ENCODE measurements around the gene LMTK2.

The LMTK2 gene

DNA sequence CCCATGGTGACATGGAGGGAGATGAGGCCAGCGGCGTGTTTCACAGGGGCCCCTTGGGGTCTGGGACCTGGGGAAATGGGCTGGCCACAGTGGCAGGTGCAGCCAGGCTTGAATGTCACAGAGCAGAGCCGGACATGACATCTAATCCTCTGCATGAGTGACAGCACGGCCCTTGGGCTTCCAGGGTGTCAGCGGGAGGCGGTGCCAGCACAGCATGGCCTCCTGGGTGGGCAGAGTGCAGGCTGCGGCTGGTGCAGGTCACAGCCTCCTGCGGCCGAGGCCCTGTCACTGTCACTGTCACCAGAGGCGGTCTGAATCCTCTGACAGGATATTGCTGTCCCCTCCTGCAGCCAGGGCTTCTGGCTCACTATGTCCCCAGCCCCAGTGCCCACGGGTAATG, 122.8 kb downstream of the LMTK2 start:
- Mint-ChIP-seq H3K4me1 (ENCODE audit: low read depth) (no peaks in the 10 kb centered on the region), H3K36me3 (ENCODE audit: low read depth) (peaks cover 56% of the 10 kb centered on the region), H3K27me3 (no peaks in the 10 kb centered on the region), H3K4me3 (no peak overlapping the region), H3K27ac (no peak overlapping the region), H3K9me3 (no peaks in the 10 kb centered on the region)
- DNase-seq = no peak

GRCh38 chr7:98229991-98230745, 123.5 kb downstream of the LMTK2 start:
- Mint-ChIP-seq H3K27ac (peak overlapping the region; percentile 26), H3K27me3 (no peaks in the 10 kb centered on the region), H3K9me3 (no peaks in the 10 kb centered on the region), H3K4me3 (no peak overlapping the region), H3K36me3 (ENCODE audit: low read depth) (peaks cover 63% of the 10 kb centered on the region), H3K4me1 (ENCODE audit: low read depth) (no peaks in the 10 kb centered on the region)
- DNase-seq = no peak

DNA sequence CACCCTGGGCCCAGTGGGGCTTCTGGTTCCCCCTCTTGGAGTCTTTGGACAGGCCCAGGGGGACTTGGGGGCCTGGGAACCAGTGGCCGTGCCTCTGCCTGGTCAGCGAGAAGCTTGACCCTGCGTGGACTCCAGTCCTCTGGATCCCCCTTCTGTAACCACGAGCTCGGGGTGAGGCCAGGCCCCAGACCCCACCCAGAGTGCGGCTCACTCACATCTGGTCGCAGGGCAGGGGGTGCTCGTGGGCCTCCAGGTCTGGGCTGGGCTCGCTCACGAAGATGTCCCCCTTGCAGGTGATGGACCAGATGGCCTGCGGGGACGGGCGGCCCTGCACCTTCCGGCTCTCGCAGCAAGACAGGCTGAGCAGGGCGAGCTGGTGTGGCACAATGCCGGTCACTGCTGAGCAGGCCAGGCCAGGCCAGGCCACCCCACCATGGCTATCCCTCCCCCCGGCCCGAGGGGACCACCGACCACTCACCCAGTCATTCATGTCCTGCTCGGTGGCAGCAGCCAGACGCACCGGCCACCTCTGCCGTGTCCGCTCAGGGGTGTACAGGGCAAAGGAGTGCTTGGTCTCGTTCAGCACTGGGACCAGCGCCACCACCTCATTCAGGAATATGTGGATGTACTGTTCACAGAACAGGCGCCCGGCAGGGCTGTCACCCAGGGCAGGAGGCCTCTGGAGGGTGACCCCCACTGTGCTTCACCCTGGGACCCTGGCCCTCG, 124.2 kb downstream of the LMTK2 start:
- H3K27me3 Mint-ChIP-seq = no peaks in the 10 kb centered on the region
- no peak for DNase-seq
- no peak overlapping the region for H3K27ac Mint-ChIP-seq
- no peaks in the 10 kb centered on the region for H3K4me1 Mint-ChIP-seq (ENCODE audit: low read depth)
- no peaks in the 10 kb centered on the region for H3K9me3 Mint-ChIP-seq
- H3K36me3 Mint-ChIP-seq (ENCODE audit: low read depth) = peaks cover 63% of the 10 kb centered on the region
- H3K4me3 Mint-ChIP-seq = no peak overlapping the region

GRCh38 chr7:98231493-98232262, 125.0 kb downstream of the LMTK2 start:
- H3K36me3 Mint-ChIP-seq (ENCODE audit: low read depth) = peaks cover 63% of the 10 kb centered on the region

GRCh38 chr7:98232263-98232585, 125.6 kb downstream of the LMTK2 start:
- Mint-ChIP-seq H3K9me3 (no peaks in the 10 kb centered on the region), H3K27me3 (no peaks in the 10 kb centered on the region), H3K4me1 (ENCODE audit: low read depth) (no peaks in the 10 kb centered on the region), H3K36me3 (ENCODE audit: low read depth) (peaks cover 62% of the 10 kb centered on the region), H3K27ac (no peak overlapping the region), H3K4me3 (no peak overlapping the region)
- no peak for DNase-seq

More at GRCh38 chr7:98231493-98232262, 125.0 kb downstream of the LMTK2 start:
- Mint-ChIP-seq H3K9me3 (no peaks in the 10 kb centered on the region), H3K4me1 (ENCODE audit: low read depth) (no peaks in the 10 kb centered on the region), H3K4me3 (no peak overlapping the region), H3K27me3 (no peaks in the 10 kb centered on the region), H3K27ac (no peak overlapping the region)
- DNase-seq = no peak

DNA sequence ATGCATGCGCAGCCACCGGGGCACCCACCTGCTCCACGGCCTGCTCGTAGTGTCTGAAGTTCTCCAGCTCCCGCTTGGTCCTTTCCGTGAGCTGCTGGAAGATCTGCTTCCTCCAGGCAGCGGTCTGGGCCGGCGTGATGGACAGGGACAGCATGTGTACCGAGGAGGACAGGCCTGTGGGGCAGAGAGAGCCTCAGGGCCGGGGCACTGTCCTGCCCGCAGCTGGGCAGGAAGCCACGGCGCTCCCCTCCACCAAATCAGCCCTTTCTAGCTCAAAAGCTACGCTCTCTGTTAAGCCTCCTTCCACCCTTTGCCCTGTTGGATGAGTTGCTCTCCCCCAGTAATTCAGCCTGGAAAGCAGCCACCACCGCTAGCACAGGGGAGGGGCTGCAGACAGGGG, 126.1 kb downstream of the LMTK2 start:
- peaks cover 60% of the 10 kb centered on the region for H3K36me3 Mint-ChIP-seq (ENCODE audit: low read depth)
- H3K27ac Mint-ChIP-seq = no peak overlapping the region
- no peak for DNase-seq
- no peaks in the 10 kb centered on the region for H3K4me1 Mint-ChIP-seq (ENCODE audit: low read depth)
- no peaks in the 10 kb centered on the region for H3K9me3 Mint-ChIP-seq
- no peaks in the 10 kb centered on the region for H3K27me3 Mint-ChIP-seq
- H3K4me3 Mint-ChIP-seq = no peak overlapping the region

GRCh38 chr7:98233219-98234070, 126.8 kb downstream of the LMTK2 start:
- H3K27me3 Mint-ChIP-seq = no peaks in the 10 kb centered on the region
- DNase-seq = no peak
- peaks cover 60% of the 10 kb centered on the region for H3K36me3 Mint-ChIP-seq (ENCODE audit: low read depth)
- H3K4me1 Mint-ChIP-seq (ENCODE audit: low read depth) = no peaks in the 10 kb centered on the region
- H3K9me3 Mint-ChIP-seq = no peaks in the 10 kb centered on the region
- H3K27ac Mint-ChIP-seq = no peak overlapping the region
- no peak overlapping the region for H3K4me3 Mint-ChIP-seq

DNA sequence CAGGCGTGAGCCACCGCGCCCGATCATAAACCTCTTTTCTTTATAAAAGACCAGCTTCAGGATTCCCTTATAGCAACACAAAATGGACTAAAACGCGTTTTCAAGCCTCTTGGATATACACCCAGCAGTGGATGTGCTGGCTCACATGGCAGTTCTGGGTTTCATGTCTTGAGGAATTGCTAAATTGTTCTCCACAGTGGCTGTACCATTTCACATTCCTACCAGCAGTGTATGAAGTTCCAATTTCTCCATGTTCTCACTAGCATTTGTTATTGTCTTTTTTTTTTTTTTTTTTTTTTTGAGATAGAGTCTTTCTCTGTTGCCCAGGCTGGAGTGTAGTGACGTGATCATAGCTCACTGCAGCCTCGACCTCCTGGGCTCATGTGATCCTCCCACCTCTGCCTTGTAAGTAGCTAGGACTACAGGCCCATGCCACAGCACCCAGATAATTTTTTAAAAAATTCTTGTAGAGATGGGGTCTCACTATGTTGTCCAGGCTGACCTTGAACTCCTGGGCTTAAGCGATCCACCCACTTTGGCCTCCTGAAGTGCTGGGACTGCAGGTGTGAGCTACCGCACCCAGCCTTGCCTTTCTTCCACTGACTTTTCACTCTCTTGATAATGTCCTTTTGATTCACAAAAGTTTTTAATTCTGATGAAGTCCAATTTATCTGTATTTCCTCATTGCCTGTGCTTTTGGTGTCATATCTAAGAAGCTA, 127.9 kb downstream of the LMTK2 start:
- peaks cover 66% of the 10 kb centered on the region for H3K36me3 Mint-ChIP-seq (ENCODE audit: low read depth)

DNA sequence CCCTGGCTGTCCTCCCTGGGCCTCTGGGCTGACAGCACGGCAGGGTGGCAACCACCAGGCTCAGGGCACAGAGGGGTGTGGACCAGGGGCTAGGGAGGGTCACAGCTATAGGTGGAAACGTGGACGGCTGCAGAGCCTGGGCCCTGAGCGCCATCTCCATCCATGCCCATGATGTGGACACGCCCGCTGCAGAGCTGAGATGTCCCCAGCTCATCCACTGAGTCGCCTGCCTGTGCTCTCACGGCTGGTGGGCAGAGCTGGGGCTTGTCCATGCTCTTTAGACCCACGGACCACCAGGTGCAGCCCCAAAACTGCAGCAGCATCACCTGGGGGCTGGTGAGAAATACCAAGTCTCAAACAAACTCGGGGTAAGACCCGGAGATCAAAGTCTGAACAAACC, 129.2 kb downstream of the LMTK2 start:
- Mint-ChIP-seq H3K27ac (no peak overlapping the region), H3K4me3 (no peak overlapping the region), H3K27me3 (no peaks in the 10 kb centered on the region), H3K4me1 (ENCODE audit: low read depth) (no peaks in the 10 kb centered on the region), H3K9me3 (no peaks in the 10 kb centered on the region), H3K36me3 (ENCODE audit: low read depth) (peaks cover 69% of the 10 kb centered on the region)
- DNase-seq = no peak

More for the DNA sequence above, 127.9 kb downstream of the LMTK2 start:
- H3K4me1 Mint-ChIP-seq (ENCODE audit: low read depth) = no peaks in the 10 kb centered on the region
- no peaks in the 10 kb centered on the region for H3K9me3 Mint-ChIP-seq
- H3K27me3 Mint-ChIP-seq = no peaks in the 10 kb centered on the region
- H3K27ac Mint-ChIP-seq = no peak overlapping the region
- H3K4me3 Mint-ChIP-seq = no peak overlapping the region
- DNase-seq = no peak

GRCh38 chr7:98236355-98237185, 129.9 kb downstream of the LMTK2 start:
- no peaks in the 10 kb centered on the region for H3K27me3 Mint-ChIP-seq
- H3K9me3 Mint-ChIP-seq = no peaks in the 10 kb centered on the region
- H3K4me3 Mint-ChIP-seq = no peak overlapping the region
- no peak for DNase-seq
- H3K27ac Mint-ChIP-seq = no peak overlapping the region
- H3K4me1 Mint-ChIP-seq (ENCODE audit: low read depth) = no peaks in the 10 kb centered on the region
- peaks cover 76% of the 10 kb centered on the region for H3K36me3 Mint-ChIP-seq (ENCODE audit: low read depth)

DNA sequence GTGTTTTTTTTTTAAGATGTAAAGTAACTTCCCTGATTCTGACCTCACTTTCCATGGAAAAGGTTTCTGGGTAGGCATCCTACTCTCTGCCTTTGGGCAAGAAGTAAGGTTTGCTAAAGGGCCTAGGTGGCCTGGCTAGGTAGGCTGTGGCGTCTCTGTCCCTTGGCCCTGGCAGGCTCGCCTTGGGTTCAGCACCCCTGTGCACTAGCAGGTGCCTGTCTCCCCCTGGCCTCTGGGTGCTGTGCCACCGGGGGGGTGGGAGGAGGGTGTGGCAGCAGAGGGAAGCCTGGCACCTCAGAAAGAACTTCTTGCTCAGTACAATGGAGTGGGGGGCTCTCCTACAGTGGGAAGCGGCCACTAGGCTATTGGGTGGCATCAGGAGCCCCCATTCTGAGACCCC, 131.4 kb downstream of the LMTK2 start:
- Mint-ChIP-seq H3K9me3 (no peaks in the 10 kb centered on the region), H3K4me1 (ENCODE audit: low read depth) (no peaks in the 10 kb centered on the region), H3K27ac (no peak overlapping the region), H3K27me3 (no peaks in the 10 kb centered on the region), H3K36me3 (ENCODE audit: low read depth) (peaks cover 73% of the 10 kb centered on the region), H3K4me3 (no peak overlapping the region)
- no peak for DNase-seq

DNA sequence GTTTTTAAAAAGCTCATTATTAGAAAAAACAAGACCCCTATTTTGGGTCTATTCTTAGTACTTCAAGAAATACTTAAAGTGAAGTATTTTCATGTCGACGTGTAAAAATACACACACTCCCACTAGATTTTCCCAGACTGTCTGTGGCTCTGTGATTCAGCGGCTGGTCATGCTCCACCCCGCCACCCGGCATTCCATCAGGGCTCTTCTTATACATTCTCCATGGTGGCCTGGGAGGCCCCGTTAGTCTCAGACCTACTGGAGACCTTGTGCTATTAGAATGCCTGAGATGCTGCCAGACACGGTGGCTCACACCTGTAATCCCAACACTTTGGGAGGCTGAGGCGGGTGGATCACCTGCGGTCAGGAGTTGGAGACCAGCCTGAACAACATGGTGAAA, 132.3 kb downstream of the LMTK2 start:
- Mint-ChIP-seq H3K4me1 (ENCODE audit: low read depth) (no peaks in the 10 kb centered on the region), H3K9me3 (no peaks in the 10 kb centered on the region), H3K27ac (no peak overlapping the region), H3K36me3 (ENCODE audit: low read depth) (peaks cover 73% of the 10 kb centered on the region), H3K4me3 (no peak overlapping the region), H3K27me3 (no peaks in the 10 kb centered on the region)
- DNase-seq = no peak

Measured in activated T-cell treated with anti-CD3 and anti-CD28 coated beads, Interleukin-2, amount 50 U/mL, for 24 hours (primary cell).